IMR-90 (cell line): ENCODE data around the gene EIF1AD.

ENCODE experiments used
- BHLHE40 ChIP-seq: fragments of 150-350 bp; IDR thresholded peaks from 2 replicates; pipeline ENCODE4 v1.6.1; 2016; ENCODE audit warnings: mild to moderate bottlenecking, low read depth, low read length
- CEBPB ChIP-seq: IDR thresholded peaks from 2 replicates; pipeline ENCODE4 v1.6.1; 2012; ENCODE audit warnings: low read depth, low read length, improper control_type of control experiment
- FOS ChIP-seq: fragments of 150-350 bp; IDR thresholded peaks from 2 replicates; pipeline ENCODE4 v1.6.1; 2016; ENCODE audit warnings: low read depth, low read length
- MAZ ChIP-seq: IDR thresholded peaks from 2 replicates; pipeline ENCODE4 v1.6.1; 2012; ENCODE audit warnings: low read depth, mild to moderate bottlenecking, low read length, improper control_type of control experiment, moderate library complexity, borderline replicate concordance
- MXI1 ChIP-seq: IDR thresholded peaks from 2 replicates; pipeline ENCODE4 v1.6.1; 2012; ENCODE audit warnings: low read depth, mild to moderate bottlenecking, low read length, moderate library complexity, borderline replicate concordance
- POLR2A ChIP-seq: IDR thresholded peaks from 2 replicates; pipeline ENCODE4 v1.6.1; 2012; ENCODE audit warnings: mild to moderate bottlenecking, low read depth, low read length
- RAD21 ChIP-seq: IDR thresholded peaks from 2 replicates; pipeline ENCODE4 v1.6.1; 2012; ENCODE audit warnings: low read length, improper control_type of control experiment
- RCOR1 ChIP-seq: IDR thresholded peaks from 2 replicates; pipeline ENCODE4 v1.6.1; 2012; ENCODE audit warnings: mild to moderate bottlenecking, low read length, improper control_type of control experiment; ENCODE audit not compliant: insufficient replicate concordance
- RFX5 ChIP-seq: IDR thresholded peaks from 2 replicates; pipeline ENCODE4 v1.8.0; 2012; ENCODE audit warnings: low read depth, mild to moderate bottlenecking, low read length, moderate library complexity
- TF ChIP-seq, protein P1 (sequence below): conservative IDR thresholded peaks from 2 replicates; pipeline ENCODE4 v1.5.1; 2012; ENCODE audit warnings: mild to moderate bottlenecking, low read depth, low read length, improper control_type of control experiment
- TF ChIP-seq, protein P2 (sequence below): fragments of 150-350 bp; IDR thresholded peaks from 2 replicates; pipeline ENCODE4 v1.6.1; 2017; ENCODE audit warnings: mild to moderate bottlenecking, antibody characterized with exemption, low read length, low read depth
- TF ChIP-seq, protein P3 (sequence below): fragments of 150-350 bp; IDR thresholded peaks from 2 replicates; pipeline ENCODE4 v1.6.1; 2016; ENCODE audit warnings: low read depth, mild to moderate bottlenecking, low read length, moderate library complexity, borderline replicate concordance

DNA sequence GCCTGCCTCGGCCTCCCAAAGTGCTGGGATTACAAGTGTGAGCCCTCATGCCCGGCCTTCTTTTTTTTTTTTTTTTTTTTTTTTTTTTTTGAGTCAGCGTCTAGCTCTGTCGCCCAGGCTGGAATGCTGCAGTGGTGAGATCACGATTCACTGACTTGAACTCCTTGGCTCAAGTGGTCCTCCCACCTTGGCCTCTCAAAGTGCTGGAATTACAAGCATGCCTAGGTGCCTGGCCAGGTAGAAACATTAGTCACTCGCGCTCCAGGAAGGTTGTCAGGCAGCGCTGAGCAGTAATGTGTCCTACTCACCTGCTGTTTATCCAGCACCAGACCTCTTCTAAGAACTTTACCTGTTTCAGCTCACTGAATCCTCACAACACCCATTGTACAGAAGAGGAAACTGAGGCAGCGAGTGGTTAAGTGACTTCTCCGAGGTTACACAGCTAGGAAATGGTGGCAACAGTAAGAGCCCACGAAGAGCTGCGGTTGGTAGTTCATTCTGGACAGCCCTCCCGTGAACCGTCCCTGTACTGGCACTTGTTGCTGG, 9.4 kb upstream of the EIF1AD start:
- TF ChIP-seq, protein P1, sequence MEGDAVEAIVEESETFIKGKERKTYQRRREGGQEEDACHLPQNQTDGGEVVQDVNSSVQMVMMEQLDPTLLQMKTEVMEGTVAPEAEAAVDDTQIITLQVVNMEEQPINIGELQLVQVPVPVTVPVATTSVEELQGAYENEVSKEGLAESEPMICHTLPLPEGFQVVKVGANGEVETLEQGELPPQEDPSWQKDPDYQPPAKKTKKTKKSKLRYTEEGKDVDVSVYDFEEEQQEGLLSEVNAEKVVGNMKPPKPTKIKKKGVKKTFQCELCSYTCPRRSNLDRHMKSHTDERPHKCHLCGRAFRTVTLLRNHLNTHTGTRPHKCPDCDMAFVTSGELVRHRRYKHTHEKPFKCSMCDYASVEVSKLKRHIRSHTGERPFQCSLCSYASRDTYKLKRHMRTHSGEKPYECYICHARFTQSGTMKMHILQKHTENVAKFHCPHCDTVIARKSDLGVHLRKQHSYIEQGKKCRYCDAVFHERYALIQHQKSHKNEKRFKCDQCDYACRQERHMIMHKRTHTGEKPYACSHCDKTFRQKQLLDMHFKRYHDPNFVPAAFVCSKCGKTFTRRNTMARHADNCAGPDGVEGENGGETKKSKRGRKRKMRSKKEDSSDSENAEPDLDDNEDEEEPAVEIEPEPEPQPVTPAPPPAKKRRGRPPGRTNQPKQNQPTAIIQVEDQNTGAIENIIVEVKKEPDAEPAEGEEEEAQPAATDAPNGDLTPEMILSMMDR: no peak
- no peak for TF ChIP-seq POLR2A
- TF ChIP-seq FOS: no peak
- TF ChIP-seq, protein P2, sequence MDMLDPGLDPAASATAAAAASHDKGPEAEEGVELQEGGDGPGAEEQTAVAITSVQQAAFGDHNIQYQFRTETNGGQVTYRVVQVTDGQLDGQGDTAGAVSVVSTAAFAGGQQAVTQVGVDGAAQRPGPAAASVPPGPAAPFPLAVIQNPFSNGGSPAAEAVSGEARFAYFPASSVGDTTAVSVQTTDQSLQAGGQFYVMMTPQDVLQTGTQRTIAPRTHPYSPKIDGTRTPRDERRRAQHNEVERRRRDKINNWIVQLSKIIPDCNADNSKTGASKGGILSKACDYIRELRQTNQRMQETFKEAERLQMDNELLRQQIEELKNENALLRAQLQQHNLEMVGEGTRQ: no peak
- TF ChIP-seq CEBPB: no peak
- TF ChIP-seq BHLHE40: no peak
- TF ChIP-seq RFX5: no peak
- TF ChIP-seq RAD21: no peak
- TF ChIP-seq MAZ: no peak
- no peak for TF ChIP-seq MXI1
- TF ChIP-seq RCOR1: no peak
- TF ChIP-seq, protein P3, sequence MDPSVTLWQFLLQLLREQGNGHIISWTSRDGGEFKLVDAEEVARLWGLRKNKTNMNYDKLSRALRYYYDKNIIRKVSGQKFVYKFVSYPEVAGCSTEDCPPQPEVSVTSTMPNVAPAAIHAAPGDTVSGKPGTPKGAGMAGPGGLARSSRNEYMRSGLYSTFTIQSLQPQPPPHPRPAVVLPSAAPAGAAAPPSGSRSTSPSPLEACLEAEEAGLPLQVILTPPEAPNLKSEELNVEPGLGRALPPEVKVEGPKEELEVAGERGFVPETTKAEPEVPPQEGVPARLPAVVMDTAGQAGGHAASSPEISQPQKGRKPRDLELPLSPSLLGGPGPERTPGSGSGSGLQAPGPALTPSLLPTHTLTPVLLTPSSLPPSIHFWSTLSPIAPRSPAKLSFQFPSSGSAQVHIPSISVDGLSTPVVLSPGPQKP: no peak
